IMR-90 (cell line): ENCODE results near the gene DNASE1L1. TPM values are rescaled to one million over a fixed set of nuclear protein-coding genes. Genes with fewer than 3 reads are reported as not detected.
A peak's percentile ranks its signal among the peaks of the same experiment; 100 is the strongest.

Experiments used
- ATAC-seq: fragments of 200-7000 bp; cut with Tn5 transposase; 2 replicates; pipeline ENCODE4 v1.9.1; 2020; ENCODE audit warnings: low read depth, mild to moderate bottlenecking, moderate library complexity
- BruUV-seq: library from RNA; stranded (reverse); fragments of 400-500 nt; replicated peaks from 2 replicates; lab custom pipeline; 2021; lab: Mats Ljungman, UMichigan
- CTCF ChIA-PET: fragments of 300-600 bp; formaldehyde crosslinking; extraction: SDS; loops from one replicate; lab custom pipeline; 2021; ENCODE audit warnings: antibody characterized with exemption; lab: Yijun Ruan, JAX
- POLR2A ChIA-PET: fragments of 300-600 bp; sonication (Branson Sonifier 250); formaldehyde crosslinking; loops from one replicate; lab custom pipeline; 2022; ENCODE audit warnings: antibody characterized with exemption; ENCODE audit not compliant: unreplicated experiment; lab: Charles Lee
- DNase-seq: peaks from one replicate; pipeline ENCODE4 v3.0.0; 2013
- H2AFZ ChIP-seq: replicated peaks from 2 replicates; pipeline ENCODE3; 2013; ENCODE audit warnings: low read length, mild to moderate bottlenecking; ENCODE audit not compliant: poor library complexity
- H2AK5ac ChIP-seq: 2 replicates; pipeline ENCODE4 v1.6.1; 2013; ENCODE audit warnings: low read depth, low read length, inconsistent platforms
- H2AK9ac ChIP-seq: replicated peaks from 2 replicates; pipeline ENCODE3; 2013; ENCODE audit warnings: mild to moderate bottlenecking, low read depth, low read length, moderate library complexity; ENCODE audit not compliant: poor library complexity
- H2BK120ac ChIP-seq: 2 replicates; pipeline ENCODE4 v1.6.1; 2013; ENCODE audit warnings: low read depth, low read length, inconsistent platforms
- H2BK15ac ChIP-seq: 3 replicates; pipeline ENCODE4 v1.6.1; 2013; ENCODE audit warnings: low read depth, low read length, inconsistent platforms
- H2BK20ac ChIP-seq: 2 replicates; pipeline ENCODE4 v1.6.1; 2013; ENCODE audit warnings: low read depth, mild to moderate bottlenecking, inconsistent platforms, low read length, moderate library complexity
- H2BK5ac ChIP-seq: 2 replicates; pipeline ENCODE4 v1.6.1; 2013; ENCODE audit warnings: mild to moderate bottlenecking, low read depth, low read length, inconsistent platforms; ENCODE audit not compliant: poor library complexity, severe bottlenecking
- H3K14ac ChIP-seq: replicated peaks from 2 replicates; pipeline ENCODE4 v1.6.1; 2013; ENCODE audit warnings: low read depth, low read length, inconsistent platforms
- H3K18ac ChIP-seq: 2 replicates; pipeline ENCODE4 v1.6.1; 2013; ENCODE audit warnings: low read depth, low read length, control low read depth
- H3K23ac ChIP-seq: 2 replicates; pipeline ENCODE4 v1.6.1; 2013; ENCODE audit warnings: low read depth, low read length, inconsistent platforms
- H3K27ac ChIP-seq: 2 replicates; pipeline ENCODE4 v1.5.1; 2013; ENCODE audit warnings: mild to moderate bottlenecking, control low read depth, low read length; ENCODE audit not compliant: insufficient read depth
- H3K27me3 ChIP-seq: 2 replicates; pipeline ENCODE4 v1.6.1; 2013; ENCODE audit warnings: low read length; ENCODE audit not compliant: control insufficient read depth, insufficient read depth
- H3K36me3 ChIP-seq: 2 replicates; pipeline ENCODE4 v1.6.1; 2013; ENCODE audit warnings: low read length, mixed read lengths; ENCODE audit not compliant: control insufficient read depth, insufficient read depth
- H3K4ac ChIP-seq: 2 replicates; pipeline ENCODE4 v1.6.1; 2013; ENCODE audit warnings: low read depth, low read length, inconsistent platforms
- H3K4me1 ChIP-seq: 2 replicates; pipeline ENCODE4 v1.6.1; 2013; ENCODE audit warnings: low read length, mixed read lengths; ENCODE audit not compliant: control insufficient read depth, insufficient read depth
- H3K4me2 ChIP-seq: 2 replicates; pipeline ENCODE4 v1.6.1; 2013; ENCODE audit warnings: low read depth, mild to moderate bottlenecking, control low read depth, low read length, moderate library complexity
- H3K4me3 ChIP-seq: 2 replicates; pipeline ENCODE4 v1.5.1; 2013; ENCODE audit warnings: low read depth, mild to moderate bottlenecking, control low read depth, low read length, moderate library complexity; ENCODE audit not compliant: insufficient read depth
- H3K56ac ChIP-seq: 2 replicates; pipeline ENCODE4 v1.6.1; 2013; ENCODE audit warnings: low read length, inconsistent platforms; ENCODE audit not compliant: insufficient read depth; ENCODE audit errors: extremely low read depth
- H3K79me1 ChIP-seq, 2 experiments: 2 replicates each; pipeline ENCODE4 v1.6.1; 2013; ENCODE audit warnings: low read length in 2 of 2, inconsistent platforms in 1 of 2, low read depth in 1 of 2
- H3K9ac ChIP-seq: 2 replicates; pipeline ENCODE4 v1.6.1; 2013; ENCODE audit warnings: low read depth, low read length, control low read depth
- H3K9me1 ChIP-seq: 2 replicates; pipeline ENCODE4 v1.6.1; 2013; ENCODE audit warnings: low read length, inconsistent platforms; ENCODE audit not compliant: insufficient read depth
- H3K9me3 ChIP-seq: 2 replicates; pipeline ENCODE4 v1.6.1; 2013; ENCODE audit warnings: low read length; ENCODE audit not compliant: control insufficient read depth, insufficient read depth
- H4K20me1 ChIP-seq: 2 replicates; pipeline ENCODE4 v1.6.1; 2013; ENCODE audit warnings: low read length, inconsistent platforms; ENCODE audit not compliant: insufficient read depth
- H4K5ac ChIP-seq: 2 replicates; pipeline ENCODE4 v1.6.1; 2013; ENCODE audit warnings: mild to moderate bottlenecking, low read depth, low read length, control low read depth
- H4K8ac ChIP-seq, 2 experiments: 2 replicates each; pipeline ENCODE4 v1.6.1; 2013; ENCODE audit warnings: low read depth in 2 of 2, low read length in 2 of 2, control low read depth in 1 of 2, inconsistent platforms in 1 of 2
- H4K91ac ChIP-seq: 2 replicates; pipeline ENCODE4 v1.6.1; 2013; ENCODE audit warnings: low read depth, low read length, inconsistent platforms; ENCODE audit not compliant: insufficient read depth
- CEBPB ChIP-seq: IDR thresholded peaks from 2 replicates; pipeline ENCODE4 v1.6.1; 2012; ENCODE audit warnings: low read depth, low read length, improper control_type of control experiment
- CHD1 ChIP-seq: IDR thresholded peaks from 2 replicates; pipeline ENCODE4 v1.6.1; 2012; ENCODE audit warnings: low read depth, low read length, improper control_type of control experiment
- CTCF ChIP-seq: conservative IDR thresholded peaks from 2 replicates; pipeline ENCODE4 v1.5.1; 2012; ENCODE audit warnings: mild to moderate bottlenecking, low read depth, low read length, improper control_type of control experiment
- FOS ChIP-seq: fragments of 150-350 bp; IDR thresholded peaks from 2 replicates; pipeline ENCODE4 v1.6.1; 2016; ENCODE audit warnings: low read depth, low read length
- MAFK ChIP-seq: IDR thresholded peaks from 2 replicates; pipeline ENCODE4 v1.6.1; 2012; ENCODE audit warnings: low read depth, low read length, improper control_type of control experiment
- MAZ ChIP-seq: IDR thresholded peaks from 2 replicates; pipeline ENCODE4 v1.6.1; 2012; ENCODE audit warnings: low read depth, mild to moderate bottlenecking, low read length, improper control_type of control experiment, moderate library complexity, borderline replicate concordance
- RCOR1 ChIP-seq: IDR thresholded peaks from 2 replicates; pipeline ENCODE4 v1.6.1; 2012; ENCODE audit warnings: mild to moderate bottlenecking, low read length, improper control_type of control experiment; ENCODE audit not compliant: insufficient replicate concordance
- RFX5 ChIP-seq: IDR thresholded peaks from 2 replicates; pipeline ENCODE4 v1.8.0; 2012; ENCODE audit warnings: low read depth, mild to moderate bottlenecking, low read length, moderate library complexity
- SMC3 ChIP-seq: fragments of 150-350 bp; IDR thresholded peaks from 2 replicates; pipeline ENCODE4 v1.6.1; 2016; ENCODE audit warnings: low read depth, mild to moderate bottlenecking, antibody characterized with exemption, low read length, moderate library complexity
- USF2 ChIP-seq: fragments of 150-350 bp; IDR thresholded peaks from 2 replicates; pipeline ENCODE4 v1.6.1; 2017; ENCODE audit warnings: mild to moderate bottlenecking, antibody characterized with exemption, low read length, low read depth
- WGBS, 2 experiments: methylation state at CpG; one replicate each; pipeline versions ENCODE4 v1.1.5 to v1.1.7; 2013; ENCODE audit warnings: missing lambda C conversion rate in 2 of 2; ENCODE audit not compliant: insufficient read length in 1 of 2; ENCODE audit errors: extremely low coverage in 2 of 2; 5-methylcytosine and 5-hydroxymethylcytosine counted together
- dilution Hi-C: fragments of 300-500 bp; cut with HindIII; formaldehyde crosslinking; loops from one replicate; pipeline ENCODE4 v1.14.3; 2018; ENCODE audit warnings: low sequenced_read_pairs; ENCODE audit not compliant: unreplicated experiment
- in situ Hi-C: fragments of 300-500 bp; cut with MboI; formaldehyde crosslinking; loops from 3 replicates; pipeline ENCODE4 v1.14.3; 2019; ENCODE audit warnings: low sequenced_read_pairs, inconsistent platforms, mixed read lengths
- intact Hi-C: fragments of 100-400 bp; cut with micrococcal nuclease; formaldehyde crosslinking; loops from 2 replicates; pipeline ENCODE4 v1.10.0; 2022
- polyA plus RNA-seq, 3 experiments: library from polyadenylated mRNA; depleted of rRNA; stranded (reverse); fragments of >200 nt; gene quantifications; 2 replicates each; pipeline ENCODE4 v1.2.3, GENCODE V29; 2012; ENCODE audit warnings: low replicate concordance in 1 of 3
- total RNA-seq: library from RNA; depleted of rRNA; stranded (reverse); fragments of >200 nt; gene quantifications from 2 replicates; pipeline ENCODE4 v1.2.3, GENCODE V29; 2012

Gene DNASE1L1
- total and polyA plus RNA-seq, 2 of the 4 experiments (the other 2 are of a cell fraction), result 51.4 to 55.5 TPM

- Histone ChIP-seq H2BK15ac (no peak overlapping the region), H3K4ac (no peak overlapping the region), H4K8ac (no peak overlapping the region), H3K27ac (no peak overlapping the region), H2AK5ac (no peak overlapping the region), H3K9me1 (no peaks in the 10 kb centered on the region), H2AFZ (no peak overlapping the region), H3K14ac (no peak overlapping the region), H2AK9ac (peak overlapping the region; percentile 13), H4K91ac (no peak overlapping the region), H3K9me3 (no peaks in the 10 kb centered on the region; the same call in 1 of the 2 replicates), H3K4me3 (no peak overlapping the region), H2BK5ac (no peak overlapping the region), H3K56ac (no peak overlapping the region), H3K4me2 (no peak overlapping the region), H2BK120ac (no peak overlapping the region), H4K20me1 (peaks cover 98% of the 10 kb centered on the region), H3K27me3 (no peaks in the 10 kb centered on the region), H3K23ac (no peak overlapping the region), H3K4me1 (no peaks in the 10 kb centered on the region), H3K36me3 (peaks cover 94% of the 10 kb centered on the region), H3K9ac (no peak overlapping the region), H2BK20ac (no peak overlapping the region), H4K5ac (no peak overlapping the region), H3K79me1 (peaks cover 3 to 35% of the 10 kb centered on the region in 2 experiments; a peak in 3 of 4 replicates), H3K18ac (no peak overlapping the region)
- WGBS, 2 experiments, result 69% methylated on average over 4 of the region's 13 CpGs; no CpG with 5 or more reads in 1 of the 2 experiments
- DNase-seq (no peak), ATAC-seq (no peak)
- TF ChIP-seq MAZ (no peak), CEBPB (no peak), USF2 (no peak), CHD1 (no peak), RFX5 (no peak), MAFK (no peak), RCOR1 (no peak), FOS (no peak), SMC3 (no peak), CTCF (no peak)
- intact Hi-C loops (no loop called here), dilution Hi-C loops (no loop called here), in situ Hi-C loops (no loop called here)
- ChIA-PET POLR2A (no interaction called here), CTCF (no interaction called here)
- TSS peak; percentile 71 for BruUV-seq
Observed at GRCh38 chrX:154352466-154352865, 56.6 kb downstream of the DNASE1L1 start.
